ENCODE measurements around the gene GNL1. TPM values are rescaled to one million over a fixed set of nuclear protein-coding genes. Genes with fewer than 3 reads are reported as not detected.

The GNL1 gene
- polyA plus RNA-seq, 6 donors from 2014 or later, result 23.8 to 47.4 (median 36.8) TPM

- no peak overlapping the region for H3K27ac Mint-ChIP-seq
- H3K36me3 Mint-ChIP-seq, result peaks cover 0 to 15% of the 10 kb centered on the region in 2 donors
- peak overlapping the region in 1 of 8 donors; percentile 8 for H3K4me3 Mint-ChIP-seq
- peaks cover 31 to 35% (median 33%) of the 10 kb centered on the region in 3 donors for H3K4me1 Mint-ChIP-seq
- H3K9me3 Mint-ChIP-seq, result no peaks in the 10 kb centered on the region
- H3K27me3 Mint-ChIP-seq, result no peaks in the 10 kb centered on the region
- no peak for DNase-seq
- no peak for ATAC-seq (ENCODE audit: low read depth in 2 of 2)
Observed at GRCh38 chr6:30560930-30561329, 4.6 kb upstream of the GNL1 start.

GRCh38 chr6:30557683-30557981, 1.3 kb upstream of the GNL1 start:
- H3K27me3 Mint-ChIP-seq, result no peaks in the 10 kb centered on the region
- H3K9me3 Mint-ChIP-seq, result no peaks in the 10 kb centered on the region
- H3K27ac Mint-ChIP-seq, result peak overlapping the region; percentile 99 to 100 (median 100)
- ATAC-seq (ENCODE audit: low read depth in 2 of 2) (peak in 1 of 2 donors; percentile 6), DNase-seq (no peak)
- H3K4me1 Mint-ChIP-seq, result peaks cover 36 to 51% (median 49%) of the 10 kb centered on the region in 3 donors
- H3K4me3 Mint-ChIP-seq, result peak overlapping the region; percentile 98 to 100 (median 99)
- H3K36me3 Mint-ChIP-seq, result peaks cover 1 to 22% of the 10 kb centered on the region in 2 donors

- Mint-ChIP-seq H3K4me3 (peak within 1 kb of the TSS; percentile 98 to 100 (median 99)), H3K27ac (peak within 1 kb of the TSS; percentile 99 to 100 (median 100)), H3K27me3 (no peaks in the 10 kb centered on the region), H3K4me1 (peaks cover 35 to 53% (median 49%) of the 10 kb centered on the region in 3 donors), H3K36me3 (peaks cover 7 to 24% of the 10 kb centered on the region in 2 donors), H3K9me3 (no peaks in the 10 kb centered on the region)
- ATAC-seq (ENCODE audit: low read depth in 2 of 2), result peak; percentile 54 to 56
- DNase-seq, result peak; percentile 92
Observed at GRCh38 chr6:30556906-30557682, 805 bp upstream of the GNL1 start, which contains the start of gene PRR3. Gene PRR3 (plus strand): TSS chr6:30557295. CDS start chr6:30557345, 50 bp downstream.

GRCh38 chr6:30555816-30556065, 548 bp downstream of the GNL1 start:
- no peak for DNase-seq
- H3K4me1 Mint-ChIP-seq, result peaks cover 35 to 53% (median 49%) of the 10 kb centered on the region in 3 donors
- H3K36me3 Mint-ChIP-seq, result peaks cover 16 to 32% of the 10 kb centered on the region in 2 donors
- H3K27me3 Mint-ChIP-seq, result no peaks in the 10 kb centered on the region
- peak overlapping the region; percentile 98 to 100 (median 99) for H3K4me3 Mint-ChIP-seq
- peak overlapping the region; percentile 99 to 100 (median 100) for H3K27ac Mint-ChIP-seq
- ATAC-seq (ENCODE audit: low read depth in 2 of 2), result no peak
- H3K9me3 Mint-ChIP-seq, result no peaks in the 10 kb centered on the region

- H3K27ac Mint-ChIP-seq, result peak overlapping the region; percentile 88 to 100 (median 100)
- H3K9me3 Mint-ChIP-seq, result no peaks in the 10 kb centered on the region
- no peaks in the 10 kb centered on the region for H3K27me3 Mint-ChIP-seq
- peak overlapping the region; percentile 98 to 100 (median 99) for H3K4me3 Mint-ChIP-seq
- ATAC-seq (ENCODE audit: low read depth in 2 of 2), result no peak
- no peak for DNase-seq
- peaks cover 35 to 53% (median 47%) of the 10 kb centered on the region in 3 donors for H3K4me1 Mint-ChIP-seq
- H3K36me3 Mint-ChIP-seq, result peaks cover 19 to 38% of the 10 kb centered on the region in 2 donors
Observed at GRCh38 chr6:30554962-30555815, 1.1 kb downstream of the GNL1 start.

GRCh38 chr6:30554404-30554803, 1.9 kb downstream of the GNL1 start:
- no peaks in the 10 kb centered on the region for H3K9me3 Mint-ChIP-seq
- ATAC-seq (ENCODE audit: low read depth in 2 of 2), result no peak
- H3K4me1 Mint-ChIP-seq, result peaks cover 31 to 49% (median 43%) of the 10 kb centered on the region in 3 donors
- peaks cover 21 to 46% of the 10 kb centered on the region in 2 donors for H3K36me3 Mint-ChIP-seq
- no peak for DNase-seq
- peak overlapping the region in 5 of 6 donors; percentile 10 to 100 (median 83) for H3K27ac Mint-ChIP-seq
- H3K27me3 Mint-ChIP-seq, result no peaks in the 10 kb centered on the region
- H3K4me3 Mint-ChIP-seq, result peak overlapping the region; percentile 20 to 100 (median 99)

GRCh38 chr6:30548375-30548774, 7.9 kb downstream of the GNL1 start:
- no peaks in the 10 kb centered on the region for H3K27me3 Mint-ChIP-seq
- peaks cover 13 to 19% (median 19%) of the 10 kb centered on the region in 3 donors for H3K4me1 Mint-ChIP-seq
- peaks cover 25 to 48% of the 10 kb centered on the region in 2 donors for H3K36me3 Mint-ChIP-seq
- no peak for ATAC-seq (ENCODE audit: low read depth in 2 of 2)
- H3K4me3 Mint-ChIP-seq, result no peak overlapping the region
- H3K27ac Mint-ChIP-seq, result peak overlapping the region in 4 of 6 donors; percentile 21 to 71 (median 23)
- no peak for DNase-seq
- no peaks in the 10 kb centered on the region for H3K9me3 Mint-ChIP-seq

- H3K9me3 Mint-ChIP-seq, result no peaks in the 10 kb centered on the region
- H3K4me1 Mint-ChIP-seq, result peaks cover 18 to 25% (median 20%) of the 10 kb centered on the region in 3 donors
- no peak for DNase-seq
- H3K27ac Mint-ChIP-seq, result peak overlapping the region in 1 of 6 donors; percentile 72
- peak in 1 of 2 donors; percentile 25 for ATAC-seq (ENCODE audit: low read depth in 2 of 2)
- no peak overlapping the region for H3K4me3 Mint-ChIP-seq
- peaks cover 22 to 39% of the 10 kb centered on the region in 2 donors for H3K36me3 Mint-ChIP-seq
- H3K27me3 Mint-ChIP-seq, result no peaks in the 10 kb centered on the region
Observed at GRCh38 chr6:30547454-30547853, 8.8 kb downstream of the GNL1 start.

GRCh38 chr6:30544666-30545272, 11.5 kb downstream of the GNL1 start:
- ATAC-seq (ENCODE audit: low read depth in 2 of 2) (peak in 1 of 2 donors; percentile 26), DNase-seq (peak; percentile 55)
- no peaks in the 10 kb centered on the region for H3K27me3 Mint-ChIP-seq
- H3K4me3 Mint-ChIP-seq, result peak overlapping the region in 1 of 8 donors; percentile 42
- H3K4me1 Mint-ChIP-seq, result peaks cover 27 to 34% (median 29%) of the 10 kb centered on the region in 3 donors
- peak overlapping the region; percentile 31 to 92 (median 61) for H3K27ac Mint-ChIP-seq
- H3K36me3 Mint-ChIP-seq, result peaks cover 6 to 17% of the 10 kb centered on the region in 2 donors
- H3K9me3 Mint-ChIP-seq, result no peaks in the 10 kb centered on the region

GRCh38 chr6:30543821-30544220, 12.5 kb downstream of the GNL1 start:
- peaks cover 0 to 8% of the 10 kb centered on the region in 2 donors for H3K36me3 Mint-ChIP-seq
- no peaks in the 10 kb centered on the region for H3K27me3 Mint-ChIP-seq
- H3K27ac Mint-ChIP-seq, result peak overlapping the region in 5 of 6 donors; percentile 59 to 92 (median 75)
- peaks cover 27 to 33% (median 29%) of the 10 kb centered on the region in 3 donors for H3K4me1 Mint-ChIP-seq
- DNase-seq (no peak), ATAC-seq (ENCODE audit: low read depth in 2 of 2) (no peak)
- H3K4me3 Mint-ChIP-seq, result peak overlapping the region in 1 of 8 donors; percentile 58
- H3K9me3 Mint-ChIP-seq, result no peaks in the 10 kb centered on the region

- Mint-ChIP-seq H3K4me3 (peak overlapping the region; percentile 83 to 97 (median 92)), H3K4me1 (peaks cover 27 to 33% (median 29%) of the 10 kb centered on the region in 3 donors), H3K27ac (peak overlapping the region; percentile 72 to 99 (median 96)), H3K27me3 (no peaks in the 10 kb centered on the region), H3K36me3 (peaks cover 0 to under 1% of the 10 kb centered on the region in 2 donors), H3K9me3 (no peaks in the 10 kb centered on the region)
- ATAC-seq (ENCODE audit: low read depth in 2 of 2), result no peak
- no peak for DNase-seq
Observed at GRCh38 chr6:30542915-30543314, 13.4 kb downstream of the GNL1 start.

- peak; percentile 79 to 84 for ATAC-seq (ENCODE audit: low read depth in 2 of 2)
- Mint-ChIP-seq H3K4me1 (peaks cover 27 to 33% (median 29%) of the 10 kb centered on the region in 3 donors), H3K36me3 (no peaks in the 10 kb centered on the region), H3K4me3 (peak overlapping the region; percentile 83 to 97 (median 92)), H3K9me3 (no peaks in the 10 kb centered on the region), H3K27ac (peak overlapping the region; percentile 72 to 99 (median 96)), H3K27me3 (no peaks in the 10 kb centered on the region)
- DNase-seq, result peak; percentile 68
Observed at GRCh38 chr6:30542404-30542725, 13.9 kb downstream of the GNL1 start.

Data from naive B cell (primary cell).